Measurements from ENCODE around the gene WWC2.

WWC2 gene

GRCh38 chr4:183098723-183099536 is at the start of gene WWC2:
TSS of gene WWC2 (plus strand) at chr4:183099257. CDS start at chr4:183099492, 235 bp downstream.
- DNase-seq (ENCODE audit: low read depth in 3 of 3, low spot score in 1 of 3): peak in 2 of 3 donors; percentile 49

GRCh38 chr4:183053681-183054080 is 45.4 kb upstream of the WWC2 start:
- DNase-seq (ENCODE audit: low read depth in 3 of 3, low spot score in 1 of 3): no peak

- DNase-seq (ENCODE audit: low read depth in 3 of 3, low spot score in 1 of 3): no peak
These were observed 41.8 kb upstream of the WWC2 start for GRCh38 chr4:183057255-183057654.

- no peak for DNase-seq (ENCODE audit: low read depth in 3 of 3, low spot score in 1 of 3)
These were observed 39.3 kb upstream of the WWC2 start for GRCh38 chr4:183059797-183060196.

- DNase-seq (ENCODE audit: low read depth in 3 of 3, low spot score in 1 of 3): no peak
These were observed 30.6 kb upstream of the WWC2 start for GRCh38 chr4:183068502-183068901.

GRCh38 chr4:183071222-183071621 is 27.8 kb upstream of the WWC2 start:
- no peak for DNase-seq (ENCODE audit: low read depth in 3 of 3, low spot score in 1 of 3)

- no peak for DNase-seq (ENCODE audit: low read depth in 3 of 3, low spot score in 1 of 3)
These were observed 26.9 kb upstream of the WWC2 start for GRCh38 chr4:183072176-183072575.

GRCh38 chr4:183073838-183074145 is 25.3 kb upstream of the WWC2 start:
- no peak for DNase-seq (ENCODE audit: low read depth in 3 of 3, low spot score in 1 of 3)

GRCh38 chr4:183074288-183074990 is 24.6 kb upstream of the WWC2 start:
- DNase-seq (ENCODE audit: low read depth in 3 of 3, low spot score in 1 of 3): no peak

GRCh38 chr4:183078634-183079033 is 20.4 kb upstream of the WWC2 start:
- DNase-seq (ENCODE audit: low read depth in 3 of 3, low spot score in 1 of 3): no peak

GRCh38 chr4:183080372-183081115 is 18.5 kb upstream of the WWC2 start:
- DNase-seq (ENCODE audit: low read depth in 3 of 3, low spot score in 1 of 3): no peak

- DNase-seq (ENCODE audit: low read depth in 3 of 3, low spot score in 1 of 3): no peak
These were observed 18.0 kb upstream of the WWC2 start for GRCh38 chr4:183081116-183081469.

- no peak for DNase-seq (ENCODE audit: low read depth in 3 of 3, low spot score in 1 of 3)
These were observed 17.0 kb upstream of the WWC2 start for GRCh38 chr4:183082053-183082452.

GRCh38 chr4:183094393-183095198 is 4.5 kb upstream of the WWC2 start:
- no peak for DNase-seq (ENCODE audit: low read depth in 3 of 3, low spot score in 1 of 3)

- no peak for DNase-seq (ENCODE audit: low read depth in 3 of 3, low spot score in 1 of 3)
These were observed 3.9 kb upstream of the WWC2 start for GRCh38 chr4:183095199-183095512.

GRCh38 chr4:183096276-183096965 is 2.6 kb upstream of the WWC2 start:
- DNase-seq (ENCODE audit: low read depth in 3 of 3, low spot score in 1 of 3): no peak

GRCh38 chr4:183097231-183098018 is 1.6 kb upstream of the WWC2 start:
- DNase-seq (ENCODE audit: low read depth in 3 of 3, low spot score in 1 of 3): peak in 1 of 3 donors; percentile 1

- DNase-seq (ENCODE audit: low read depth in 3 of 3, low spot score in 1 of 3): peak in 1 of 3 donors; percentile 4
These were observed 886 bp upstream of the WWC2 start for GRCh38 chr4:183098019-183098722.

- no peak for DNase-seq (ENCODE audit: low read depth in 3 of 3, low spot score in 1 of 3)
These were observed 660 bp downstream of the WWC2 start for GRCh38 chr4:183099537-183100297.

Data from stimulated activated CD4-positive, alpha-beta T cell treated with anti-CD3 and anti-CD28 coated beads, TNF-alpha, amount 100 ng/mL, for 1 hour (primary cell).